Measurements from ENCODE around the gene HSPD1. TPM values are rescaled to one million over a fixed set of nuclear protein-coding genes. Genes with fewer than 3 reads are reported as not detected.

HSPD1 gene
- total RNA-seq = 227 and 278 TPM in 2 replicates

DNA sequence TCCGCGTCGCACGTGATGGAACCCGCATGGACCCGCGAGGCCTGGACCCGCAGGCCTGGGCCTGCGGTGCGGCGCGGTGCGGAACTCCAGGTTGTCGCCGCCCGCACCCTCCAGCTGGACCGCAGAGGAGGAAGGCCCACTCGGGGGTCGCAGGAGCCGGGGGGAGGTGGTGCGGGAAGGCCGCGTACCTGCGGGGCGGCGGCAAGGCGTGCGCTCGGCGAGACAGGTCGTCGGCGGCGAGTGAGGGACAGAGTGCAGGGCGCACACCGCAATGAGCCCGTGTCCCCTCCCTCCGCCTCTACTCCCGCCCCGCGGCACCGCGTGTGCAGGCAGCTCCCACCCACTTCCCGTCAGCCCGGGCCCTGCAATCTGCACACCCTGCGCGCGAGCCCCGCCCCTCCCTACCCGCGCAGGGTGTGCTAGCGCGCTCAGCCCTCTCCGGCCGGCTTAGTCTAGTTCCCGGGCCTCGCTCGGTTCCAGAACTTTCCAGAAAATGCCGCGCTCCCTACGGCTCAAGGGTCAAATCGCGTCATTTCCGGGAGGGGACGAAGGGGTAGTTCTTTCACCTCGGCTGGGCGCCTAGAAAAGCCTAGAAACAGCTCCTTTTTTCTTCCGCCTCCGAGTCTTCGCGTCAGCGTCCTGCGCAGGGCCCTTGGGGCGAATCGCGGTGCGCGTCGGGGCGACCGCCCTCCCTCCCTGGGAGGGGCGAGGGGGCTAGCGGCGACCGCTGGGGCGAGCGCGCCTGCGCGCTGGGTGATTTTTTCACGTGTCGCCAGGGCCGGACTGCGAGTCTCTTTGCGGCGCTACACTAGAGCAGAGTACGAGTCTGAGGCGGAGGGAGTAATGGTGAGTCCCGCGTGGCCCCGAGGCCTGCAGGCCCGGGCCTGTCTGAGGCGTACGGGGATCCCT is at the start of gene HSPD1, which contains the start of gene HSPE1:
TSS of gene HSPD1 (minus strand) at position 247 of the 909 bp plus-strand sequence. CDS start 992 bp downstream, outside the sequence.
TSS of gene HSPE1 (plus strand) at position 786 of the 909 bp plus-strand sequence. CDS start at position 844, 58 bp downstream.

GRCh38 chr2:197515739-197516392 is 16.2 kb upstream of the HSPD1 start, which contains the start of gene MOB4:
MOB4 (plus strand) TSS chr2:197516066; CDS start chr2:197516087, 21 bp downstream.

GRCh38 chr2:197453123-197453913 is 46.3 kb downstream of the HSPD1 start, which contains the start of gene COQ10B:
COQ10B (plus strand) TSS chr2:197453552; CDS start chr2:197453561, 9 bp downstream.

Other genes starting within 250 kb of the HSPD1 start
- gene ANKRD44, start 189.1 kb downstream of the HSPD1 start, total RNA-seq = 1.2 and 1.5 TPM in 2 replicates
- gene SF3B1, start 64.8 kb downstream of the HSPD1 start, total RNA-seq = 161 and 163 TPM in 2 replicates
- 11.3 and 16.3 TPM in 2 replicates for gene COQ10B, start 46.3 kb downstream of the HSPD1 start, total RNA-seq
- gene HSPE1, start 539 bp upstream of the HSPD1 start, total RNA-seq = 166 and 186 TPM in 2 replicates
- 24.8 and 26.2 TPM in 2 replicates for gene MOB4, start 16.2 kb upstream of the HSPD1 start, total RNA-seq
- 3.5 and 3.7 TPM in 2 replicates for gene RFTN2, start 175.7 kb upstream of the HSPD1 start, total RNA-seq
- gene MARS2, start 205.5 kb upstream of the HSPD1 start, total RNA-seq = 3.1 and 3.5 TPM in 2 replicates

Measured in bronchus fibroblast of lung (primary cell).